Esophagus squamous epithelium (tissue), 5 donors: Measurements from ENCODE around the gene CDH15. TPM values are rescaled to one million over a fixed set of nuclear protein-coding genes. Genes with fewer than 3 reads are reported as not detected.
"Not testable (repeated sequence)": the region's sequence is repeated elsewhere in the genome, so short reads cannot be mapped to it uniquely, and the experiment has no call there.

Source experiments
- DNase-seq: peaks from one replicate; lab custom pipeline; 2025; lab: John Stamatoyannopoulos, UW
- H3K27ac ChIP-seq, 4 donors: fragments of 200-600 bp; sonication (generic); one replicate each; pipeline ENCODE4 v1.5.1; 2016 to 2019; ENCODE audit warnings: mild to moderate bottlenecking in 1 of 4
- H3K27me3 ChIP-seq, 4 donors: fragments of 200-600 bp; sonication (generic); 1 replicate in 3 of 4; 2 replicates in 1 of 4; pipeline versions ENCODE4 v1.5.1 to v1.6.0; 2017 to 2021; ENCODE audit warnings: antibody characterized with exemption in 1 of 4
- H3K36me3 ChIP-seq, 3 donors: fragments of 200-600 bp; sonication (generic); one replicate each; pipeline ENCODE4 v1.5.1; 2016 to 2019
- H3K4me1 ChIP-seq, 3 donors: fragments of 200-600 bp; sonication (generic); one replicate each; pipeline ENCODE4 v1.5.1; 2017 to 2019
- H3K4me3 ChIP-seq, 4 donors: fragments of 200-600 bp; sonication (generic); 1 replicate in 3 of 4; 2 replicates in 1 of 4; pipeline ENCODE4 v1.5.1; 2016 to 2019; ENCODE audit warnings: mild to moderate bottlenecking in 2 of 4, moderate library complexity in 1 of 4
- H3K9me3 ChIP-seq, 3 donors: fragments of 200-600 bp; sonication (generic); one replicate each; pipeline ENCODE4 v1.5.1; 2016 to 2019
- POLR2A ChIP-seq, 4 donors: fragments of 450-650 bp; IDR thresholded peaks; one replicate each; pipeline ENCODE4 v1.6.1; 2017; ENCODE audit warnings: antibody characterized with exemption in 4 of 4, mild to moderate bottlenecking in 4 of 4, moderate library complexity in 3 of 4
- WGBS, 2 donors: methylation state at CpG; one replicate each; pipeline ENCODE4 v1.1.5; 2018; 5-methylcytosine and 5-hydroxymethylcytosine counted together
- intact Hi-C: fragments of 100-400 bp; cut with DNase I; formaldehyde crosslinking; loops from one replicate; pipeline ENCODE4 v1.15.0; 2022
- total RNA-seq, 4 donors: library from RNA; depleted of rRNA; stranded (reverse); fragments of >200 nt; gene quantifications; one replicate each; pipeline ENCODE4 v1.1.0, GENCODE V29; 2016
- TF ChIP-seq, protein P1 (sequence below), 6 experiments: fragments of 450-650 bp in 4 of 6; fragments of 200-600 bp in 2 of 6; sonication (generic) in 2 of 6; IDR thresholded peaks; one replicate each; pipeline ENCODE4 v1.5.1; 2016 to 2019; ENCODE audit warnings: antibody characterized with exemption in 6 of 6, mild to moderate bottlenecking in 4 of 6, moderate library complexity in 4 of 6
- donor health status: DM: yes; HTN: yes; CAD: no.

Gene CDH15
- total RNA-seq, 4 donors from 2014 or later, result not detected

DNA sequence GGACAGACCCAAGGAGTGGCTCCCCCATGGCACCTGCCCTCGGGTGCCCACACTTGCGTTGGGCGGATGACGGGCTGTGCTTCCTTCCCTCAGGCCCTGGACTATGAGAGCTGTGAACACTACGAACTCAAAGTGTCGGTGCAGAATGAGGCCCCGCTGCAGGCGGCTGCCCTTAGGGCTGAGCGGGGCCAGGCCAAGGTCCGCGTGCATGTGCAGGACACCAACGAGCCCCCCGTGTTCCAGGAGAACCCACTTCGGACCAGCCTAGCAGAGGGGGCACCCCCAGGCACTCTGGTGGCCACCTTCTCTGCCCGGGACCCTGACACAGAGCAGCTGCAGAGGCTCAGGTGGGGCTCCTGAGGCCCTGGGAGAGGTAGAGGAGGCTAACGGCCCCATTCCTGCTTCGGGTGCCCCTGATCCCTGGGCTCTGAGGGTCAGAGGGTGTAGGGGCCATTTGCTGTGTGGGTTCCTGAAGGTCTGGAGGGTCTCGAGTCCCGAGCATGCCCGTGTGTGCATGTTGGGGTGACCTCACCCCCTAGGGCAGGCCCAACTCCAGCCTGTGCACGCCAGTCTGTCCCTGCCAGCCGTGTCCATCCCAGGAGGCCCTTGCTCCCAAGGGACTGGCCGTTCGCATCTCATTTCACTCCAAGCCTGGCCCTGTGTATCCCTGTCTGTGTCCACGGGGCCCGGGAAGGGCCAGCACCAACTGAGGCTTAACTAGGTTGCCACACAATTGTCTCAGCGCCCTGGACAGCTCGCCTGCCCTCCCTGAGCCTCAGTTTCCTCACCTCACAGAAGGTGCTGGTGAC, 18.8 kb downstream of the CDH15 start:
- Histone ChIP-seq H3K27ac (no peak overlapping the region), H3K4me3 (no peak overlapping the region), H3K4me1 (peaks cover 8 to 18% (median 8%) of the 10 kb centered on the region in 3 donors), H3K36me3 (no peaks in the 10 kb centered on the region), H3K9me3 (no peaks in the 10 kb centered on the region), H3K27me3 (peaks cover 0 to 25% (median 0%) of the 10 kb centered on the region in 4 donors)
- WGBS, 2 donors, result 40 to 65% methylated on average over 6 to 21 of the region's 28 CpGs
- DNase-seq, result no peak
- intact Hi-C loops, result no loop called here
- TF ChIP-seq, protein P1, sequence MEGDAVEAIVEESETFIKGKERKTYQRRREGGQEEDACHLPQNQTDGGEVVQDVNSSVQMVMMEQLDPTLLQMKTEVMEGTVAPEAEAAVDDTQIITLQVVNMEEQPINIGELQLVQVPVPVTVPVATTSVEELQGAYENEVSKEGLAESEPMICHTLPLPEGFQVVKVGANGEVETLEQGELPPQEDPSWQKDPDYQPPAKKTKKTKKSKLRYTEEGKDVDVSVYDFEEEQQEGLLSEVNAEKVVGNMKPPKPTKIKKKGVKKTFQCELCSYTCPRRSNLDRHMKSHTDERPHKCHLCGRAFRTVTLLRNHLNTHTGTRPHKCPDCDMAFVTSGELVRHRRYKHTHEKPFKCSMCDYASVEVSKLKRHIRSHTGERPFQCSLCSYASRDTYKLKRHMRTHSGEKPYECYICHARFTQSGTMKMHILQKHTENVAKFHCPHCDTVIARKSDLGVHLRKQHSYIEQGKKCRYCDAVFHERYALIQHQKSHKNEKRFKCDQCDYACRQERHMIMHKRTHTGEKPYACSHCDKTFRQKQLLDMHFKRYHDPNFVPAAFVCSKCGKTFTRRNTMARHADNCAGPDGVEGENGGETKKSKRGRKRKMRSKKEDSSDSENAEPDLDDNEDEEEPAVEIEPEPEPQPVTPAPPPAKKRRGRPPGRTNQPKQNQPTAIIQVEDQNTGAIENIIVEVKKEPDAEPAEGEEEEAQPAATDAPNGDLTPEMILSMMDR (IDR thresholded peaks at IDR 0.05), result no peak
- no peak for TF ChIP-seq POLR2A (IDR thresholded peaks at IDR 0.05)

DNA sequence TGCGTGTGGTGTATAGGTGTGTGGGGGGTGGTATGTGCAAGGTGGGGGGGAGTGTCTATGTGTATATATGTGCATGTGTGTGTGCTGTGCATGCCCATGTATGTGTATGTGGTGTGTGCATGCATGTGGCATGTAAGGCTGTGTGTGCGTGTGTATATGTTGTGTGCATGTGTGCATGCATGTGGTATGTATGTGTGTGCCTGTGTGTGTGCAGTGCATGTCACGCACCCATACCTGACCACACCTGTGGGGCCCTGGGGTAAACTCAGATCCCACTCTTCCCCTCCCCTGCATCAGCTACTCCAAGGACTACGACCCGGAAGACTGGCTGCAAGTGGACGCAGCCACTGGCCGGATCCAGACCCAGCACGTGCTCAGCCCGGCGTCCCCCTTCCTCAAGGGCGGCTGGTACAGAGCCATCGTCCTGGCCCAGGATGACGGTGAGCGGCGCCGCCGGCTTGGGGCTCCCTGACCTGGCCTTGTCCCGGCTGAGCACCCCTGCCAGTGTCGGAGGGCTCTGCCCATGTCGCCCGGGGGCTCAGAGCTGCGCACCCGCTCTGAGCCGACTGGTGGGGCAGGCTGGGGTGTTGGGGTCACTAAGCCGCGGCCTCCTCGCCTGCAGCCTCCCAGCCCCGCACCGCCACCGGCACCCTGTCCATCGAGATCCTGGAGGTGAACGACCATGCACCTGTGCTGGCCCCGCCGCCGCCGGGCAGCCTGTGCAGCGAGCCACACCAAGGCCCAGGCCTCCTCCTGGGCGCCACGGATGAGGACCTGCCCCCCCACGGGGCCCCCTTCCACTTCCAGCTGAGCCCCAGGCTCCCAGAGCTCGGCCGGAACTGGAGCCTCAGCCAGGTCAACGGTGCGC, 19.7 kb downstream of the CDH15 start:
- H3K4me3 ChIP-seq, result peak overlapping the region in 2 of 4 donors; percentile 44 to 62
- no peak overlapping the region for H3K27ac ChIP-seq
- H3K36me3 ChIP-seq, result no peaks in the 10 kb centered on the region
- peaks cover 8 to 18% (median 8%) of the 10 kb centered on the region in 3 donors for H3K4me1 ChIP-seq
- TF ChIP-seq, protein P1 (IDR thresholded peaks at IDR 0.05), result no peak
- no peak for TF ChIP-seq POLR2A (IDR thresholded peaks at IDR 0.05)
- 61 to 89% methylated on average over 3 to 4 of the region's 44 CpGs for WGBS, 2 donors
- intact Hi-C loops, result no loop called here
- DNase-seq, result no peak
- no peaks in the 10 kb centered on the region for H3K9me3 ChIP-seq
- peaks cover 0 to 25% (median 0%) of the 10 kb centered on the region in 4 donors for H3K27me3 ChIP-seq

DNA sequence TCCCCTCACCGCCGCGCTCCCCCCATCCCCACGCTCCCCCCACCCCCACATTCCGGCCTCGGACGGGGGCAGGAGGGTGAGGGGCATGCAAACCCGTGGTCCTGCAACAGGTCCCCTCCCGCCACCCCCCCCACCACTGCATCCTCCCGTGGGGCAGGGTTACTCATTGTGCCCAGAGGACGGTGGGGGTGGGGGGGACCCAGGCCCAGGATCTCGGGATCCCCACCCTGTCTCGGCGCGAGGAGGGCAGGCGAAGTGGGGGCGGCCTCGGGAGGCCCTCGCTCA, 20.3 kb downstream of the CDH15 start:
- no peaks in the 10 kb centered on the region for H3K9me3 ChIP-seq
- peaks cover 8 to 18% (median 8%) of the 10 kb centered on the region in 3 donors for H3K4me1 ChIP-seq
- H3K27ac ChIP-seq, result peak overlapping the region in 1 of 4 donors; percentile 25
- intact Hi-C loops, result no loop called here
- no peak for DNase-seq
- WGBS, 2 donors, result no CpG with 5 or more reads among the region's 19 CpGs
- TF ChIP-seq POLR2A (IDR thresholded peaks at IDR 0.05), result no peak
- TF ChIP-seq, protein P1 (IDR thresholded peaks at IDR 0.05), result no peak
- H3K27me3 ChIP-seq, result peaks cover 0 to 27% (median 0%) of the 10 kb centered on the region in 4 donors
- H3K36me3 ChIP-seq, result no peaks in the 10 kb centered on the region
- peak overlapping the region; percentile 17 to 62 (median 36) for H3K4me3 ChIP-seq

DNA sequence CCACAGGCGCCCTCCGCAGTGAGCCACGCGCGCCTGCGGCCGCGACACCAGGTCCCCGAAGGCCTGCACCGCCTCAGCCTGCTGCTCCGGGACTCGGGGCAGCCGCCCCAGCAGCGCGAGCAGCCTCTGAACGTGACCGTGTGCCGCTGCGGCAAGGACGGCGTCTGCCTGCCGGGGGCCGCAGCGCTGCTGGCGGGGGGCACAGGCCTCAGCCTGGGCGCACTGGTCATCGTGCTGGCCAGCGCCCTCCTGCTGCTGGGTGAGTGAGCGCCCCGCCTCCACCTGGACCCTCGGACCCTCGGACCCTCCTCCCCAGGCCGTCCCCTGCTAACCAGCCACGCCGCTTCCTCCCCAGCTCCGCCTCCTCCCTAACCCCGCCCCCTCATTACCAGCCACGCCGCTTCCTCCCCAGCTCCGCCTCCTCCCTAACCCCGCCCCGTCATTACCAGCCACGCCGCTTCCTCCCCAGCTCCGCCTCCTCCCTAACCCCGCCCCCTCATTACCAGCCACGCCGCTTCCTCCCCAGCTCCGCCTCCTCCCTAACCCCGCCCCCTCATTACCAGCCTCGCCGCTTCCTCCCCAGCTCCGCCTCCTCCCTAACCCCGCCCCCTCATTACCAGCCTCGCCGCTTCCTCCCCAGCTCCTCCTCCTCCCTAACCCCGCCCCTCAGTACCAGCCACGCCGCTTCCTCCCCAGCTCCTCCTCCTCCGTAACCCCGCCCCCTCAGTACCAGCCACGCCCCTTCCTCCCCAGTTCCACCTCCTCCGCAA, 20.8 kb downstream of the CDH15 start:
- intact Hi-C loops, H3K36me3 ChIP-seq, H3K9me3 ChIP-seq: not testable (repeated sequence)
- 3 to 17% methylated on average over 9 to 10 of the region's 63 CpGs for WGBS, 2 donors
- peak overlapping the region in 1 of 4 donors; percentile 25 for H3K27ac ChIP-seq
- H3K4me1 ChIP-seq, result peaks cover 8 to 18% (median 8%) of the 10 kb centered on the region in 3 donors
- H3K27me3 ChIP-seq, result peaks cover 0 to 32% (median 0%) of the 10 kb centered on the region in 4 donors
- peak; percentile 42 for DNase-seq
- H3K4me3 ChIP-seq, result peak overlapping the region; percentile 17 to 62 (median 36)

DNA sequence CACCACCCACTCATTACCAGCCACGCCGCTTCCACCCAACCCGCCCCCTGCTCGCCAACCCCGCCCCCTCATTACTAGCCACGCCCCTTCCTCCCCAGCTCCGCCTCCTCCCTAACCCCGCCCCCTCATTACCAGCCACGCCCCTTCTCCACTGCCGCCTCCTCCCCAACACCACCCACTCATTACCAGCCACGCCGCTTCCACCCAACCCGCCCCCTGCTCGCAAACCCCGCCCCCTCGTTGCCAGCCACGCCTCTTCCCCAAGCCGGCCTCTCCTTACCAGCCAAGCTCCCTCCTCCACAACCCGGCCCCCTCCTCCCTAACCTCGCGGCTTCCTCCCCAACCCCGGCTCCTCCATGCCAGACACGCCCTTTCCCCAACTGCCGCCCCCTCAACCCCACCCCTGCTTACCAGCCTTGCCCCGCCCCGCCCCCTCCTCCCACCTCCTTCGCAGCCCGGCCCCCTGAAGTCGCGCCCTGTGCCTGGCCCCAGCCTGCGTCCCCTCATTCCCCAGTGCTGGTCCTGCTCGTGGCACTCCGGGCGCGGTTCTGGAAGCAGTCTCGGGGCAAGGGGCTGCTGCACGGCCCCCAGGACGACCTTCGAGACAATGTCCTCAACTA, 21.5 kb downstream of the CDH15 start:
- H3K9me3 ChIP-seq, result no peaks in the 10 kb centered on the region
- no peak for DNase-seq
- no peak overlapping the region for H3K27ac ChIP-seq
- TF ChIP-seq, protein P1 (IDR thresholded peaks at IDR 0.05), result no peak
- no peak for TF ChIP-seq POLR2A (IDR thresholded peaks at IDR 0.05)
- H3K27me3 ChIP-seq, result peaks cover 0 to 39% (median 0%) of the 10 kb centered on the region in 4 donors
- H3K4me3 ChIP-seq, result peak overlapping the region in 2 of 4 donors; percentile 23 to 44
- 9% methylated on average over 5 to 6 of the region's 39 CpGs for WGBS, 2 donors
- intact Hi-C loops, result no loop called here
- no peaks in the 10 kb centered on the region for H3K36me3 ChIP-seq
- peaks cover 8 to 18% (median 8%) of the 10 kb centered on the region in 3 donors for H3K4me1 ChIP-seq
